ENCODE results near the gene ETV7. TPM values are rescaled to one million over a fixed set of nuclear protein-coding genes. Genes with fewer than 3 reads are reported as not detected.

Gene ETV7
- total and polyA plus RNA-seq, 4 donors, result 0.17 to 0.84 (median 0.36) TPM

DNA sequence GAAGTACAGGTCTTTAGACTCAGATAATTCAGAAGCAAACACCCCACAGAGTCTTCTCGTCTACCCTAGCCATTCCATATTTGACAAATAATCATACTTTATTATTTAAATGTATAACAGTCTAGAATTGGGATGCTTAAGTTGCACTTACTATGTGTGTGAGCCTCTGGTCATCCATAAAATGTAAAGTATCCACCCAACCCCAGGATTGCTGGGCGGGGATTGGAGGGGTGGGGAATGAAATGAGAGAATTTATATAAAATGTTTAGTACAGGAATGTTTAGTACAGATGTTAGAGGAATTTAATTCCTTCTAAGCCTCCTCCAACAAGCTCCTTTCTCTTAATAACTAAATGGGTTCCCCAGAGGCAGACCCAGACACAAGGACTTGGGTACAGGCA is 67.6 kb downstream of the ETV7 start:
- H3K36me3 ChIP-seq (ENCODE audit: control insufficient read depth in 4 of 4, insufficient read depth in 3 of 4, low read depth in 1 of 4, low read length in 3 of 4), result no peaks in the 10 kb centered on the region
- H3K27ac ChIP-seq (ENCODE audit: low read depth in 1 of 2, low read length in 2 of 2), result no peak overlapping the region
- H3K9ac ChIP-seq (ENCODE audit: low read depth in 1 of 2, low read length in 2 of 2), result no peak overlapping the region
- no peaks in the 10 kb centered on the region for H3K9me3 ChIP-seq (ENCODE audit: control insufficient read depth in 4 of 4, low read length in 3 of 4)
- H3K27me3 ChIP-seq (ENCODE audit: control insufficient read depth in 4 of 4, insufficient read depth in 4 of 4, low read length in 3 of 4), result no peaks in the 10 kb centered on the region
- no peak overlapping the region for H3K4me3 ChIP-seq (ENCODE audit: low read depth in 1 of 3, low read length in 3 of 3)
- WGBS, result 83% methylated on average over 2 of the region's 2 CpGs
- TF ChIP-seq TAF1 (conservative IDR thresholded peaks at IDR 0.05), result no peak
- TF ChIP-seq NR2F2 (IDR thresholded peaks at IDR 0.05), result no peak
- TF ChIP-seq RXRA (IDR thresholded peaks at IDR 0.05), result no peak
- no peak for TF ChIP-seq FOXA2 (IDR thresholded peaks at IDR 0.05)
- no peak for TF ChIP-seq JUND (IDR thresholded peaks at IDR 0.05)
- TF ChIP-seq YY1 (IDR thresholded peaks at IDR 0.05), result no peak
- TF ChIP-seq GABPA (IDR thresholded peaks at IDR 0.05 in 1 of 2, conservative IDR thresholded peaks at IDR 0.05 in 1 of 2), result no peak
- TF ChIP-seq, protein P1, sequence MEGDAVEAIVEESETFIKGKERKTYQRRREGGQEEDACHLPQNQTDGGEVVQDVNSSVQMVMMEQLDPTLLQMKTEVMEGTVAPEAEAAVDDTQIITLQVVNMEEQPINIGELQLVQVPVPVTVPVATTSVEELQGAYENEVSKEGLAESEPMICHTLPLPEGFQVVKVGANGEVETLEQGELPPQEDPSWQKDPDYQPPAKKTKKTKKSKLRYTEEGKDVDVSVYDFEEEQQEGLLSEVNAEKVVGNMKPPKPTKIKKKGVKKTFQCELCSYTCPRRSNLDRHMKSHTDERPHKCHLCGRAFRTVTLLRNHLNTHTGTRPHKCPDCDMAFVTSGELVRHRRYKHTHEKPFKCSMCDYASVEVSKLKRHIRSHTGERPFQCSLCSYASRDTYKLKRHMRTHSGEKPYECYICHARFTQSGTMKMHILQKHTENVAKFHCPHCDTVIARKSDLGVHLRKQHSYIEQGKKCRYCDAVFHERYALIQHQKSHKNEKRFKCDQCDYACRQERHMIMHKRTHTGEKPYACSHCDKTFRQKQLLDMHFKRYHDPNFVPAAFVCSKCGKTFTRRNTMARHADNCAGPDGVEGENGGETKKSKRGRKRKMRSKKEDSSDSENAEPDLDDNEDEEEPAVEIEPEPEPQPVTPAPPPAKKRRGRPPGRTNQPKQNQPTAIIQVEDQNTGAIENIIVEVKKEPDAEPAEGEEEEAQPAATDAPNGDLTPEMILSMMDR (IDR thresholded peaks at IDR 0.05; ENCODE audit: low read depth, low read length, missing input control), result no peak
- TF ChIP-seq FOXA1 (IDR thresholded peaks at IDR 0.05), result no peak
- no peak for TF ChIP-seq HNF4G (IDR thresholded peaks at IDR 0.05)
- TF ChIP-seq, protein P2, sequence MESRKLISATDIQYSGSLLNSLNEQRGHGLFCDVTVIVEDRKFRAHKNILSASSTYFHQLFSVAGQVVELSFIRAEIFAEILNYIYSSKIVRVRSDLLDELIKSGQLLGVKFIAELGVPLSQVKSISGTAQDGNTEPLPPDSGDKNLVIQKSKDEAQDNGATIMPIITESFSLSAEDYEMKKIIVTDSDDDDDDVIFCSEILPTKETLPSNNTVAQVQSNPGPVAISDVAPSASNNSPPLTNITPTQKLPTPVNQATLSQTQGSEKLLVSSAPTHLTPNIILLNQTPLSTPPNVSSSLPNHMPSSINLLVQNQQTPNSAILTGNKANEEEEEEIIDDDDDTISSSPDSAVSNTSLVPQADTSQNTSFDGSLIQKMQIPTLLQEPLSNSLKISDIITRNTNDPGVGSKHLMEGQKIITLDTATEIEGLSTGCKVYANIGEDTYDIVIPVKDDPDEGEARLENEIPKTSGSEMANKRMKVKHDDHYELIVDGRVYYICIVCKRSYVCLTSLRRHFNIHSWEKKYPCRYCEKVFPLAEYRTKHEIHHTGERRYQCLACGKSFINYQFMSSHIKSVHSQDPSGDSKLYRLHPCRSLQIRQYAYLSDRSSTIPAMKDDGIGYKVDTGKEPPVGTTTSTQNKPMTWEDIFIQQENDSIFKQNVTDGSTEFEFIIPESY (IDR thresholded peaks at IDR 0.05), result no peak
- no peak for TF ChIP-seq EGR1 (IDR thresholded peaks at IDR 0.05; ENCODE audit: low read depth in 2 of 2)
- TF ChIP-seq, protein P3, sequence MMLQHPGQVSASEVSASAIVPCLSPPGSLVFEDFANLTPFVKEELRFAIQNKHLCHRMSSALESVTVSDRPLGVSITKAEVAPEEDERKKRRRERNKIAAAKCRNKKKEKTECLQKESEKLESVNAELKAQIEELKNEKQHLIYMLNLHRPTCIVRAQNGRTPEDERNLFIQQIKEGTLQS (IDR thresholded peaks at IDR 0.05), result no peak
- H3K4me1 ChIP-seq (ENCODE audit: control insufficient read depth in 4 of 4, insufficient read depth in 4 of 4, low read length in 3 of 4), result no peaks in the 10 kb centered on the region
- DNase-seq (ENCODE audit: low spot score), result no peak

DNA sequence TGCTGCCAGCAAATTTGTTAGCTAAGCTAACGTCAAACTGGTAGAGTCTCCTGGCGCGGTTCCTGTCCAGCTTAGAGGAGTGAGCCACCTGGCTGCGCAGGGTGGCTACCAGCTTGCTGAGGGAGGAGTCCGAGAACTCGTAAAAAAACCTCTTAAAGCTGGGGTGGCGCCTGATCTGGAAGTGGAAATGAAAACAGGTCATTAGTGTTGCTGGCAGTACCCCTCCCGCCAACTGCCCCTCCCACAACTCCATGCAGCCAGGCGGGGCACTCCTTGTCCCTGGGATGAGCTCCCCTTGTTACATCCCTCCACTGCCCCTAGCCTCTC is 68.1 kb downstream of the ETV7 start:
- no peaks in the 10 kb centered on the region for H3K4me1 ChIP-seq (ENCODE audit: control insufficient read depth in 4 of 4, insufficient read depth in 4 of 4, low read length in 3 of 4)
- no peak overlapping the region for H3K9ac ChIP-seq (ENCODE audit: low read depth in 1 of 2, low read length in 2 of 2)
- 85% methylated on average over 9 of the region's 9 CpGs for WGBS
- TF ChIP-seq, protein P2 (IDR thresholded peaks at IDR 0.05), result no peak
- TF ChIP-seq, protein P4, sequence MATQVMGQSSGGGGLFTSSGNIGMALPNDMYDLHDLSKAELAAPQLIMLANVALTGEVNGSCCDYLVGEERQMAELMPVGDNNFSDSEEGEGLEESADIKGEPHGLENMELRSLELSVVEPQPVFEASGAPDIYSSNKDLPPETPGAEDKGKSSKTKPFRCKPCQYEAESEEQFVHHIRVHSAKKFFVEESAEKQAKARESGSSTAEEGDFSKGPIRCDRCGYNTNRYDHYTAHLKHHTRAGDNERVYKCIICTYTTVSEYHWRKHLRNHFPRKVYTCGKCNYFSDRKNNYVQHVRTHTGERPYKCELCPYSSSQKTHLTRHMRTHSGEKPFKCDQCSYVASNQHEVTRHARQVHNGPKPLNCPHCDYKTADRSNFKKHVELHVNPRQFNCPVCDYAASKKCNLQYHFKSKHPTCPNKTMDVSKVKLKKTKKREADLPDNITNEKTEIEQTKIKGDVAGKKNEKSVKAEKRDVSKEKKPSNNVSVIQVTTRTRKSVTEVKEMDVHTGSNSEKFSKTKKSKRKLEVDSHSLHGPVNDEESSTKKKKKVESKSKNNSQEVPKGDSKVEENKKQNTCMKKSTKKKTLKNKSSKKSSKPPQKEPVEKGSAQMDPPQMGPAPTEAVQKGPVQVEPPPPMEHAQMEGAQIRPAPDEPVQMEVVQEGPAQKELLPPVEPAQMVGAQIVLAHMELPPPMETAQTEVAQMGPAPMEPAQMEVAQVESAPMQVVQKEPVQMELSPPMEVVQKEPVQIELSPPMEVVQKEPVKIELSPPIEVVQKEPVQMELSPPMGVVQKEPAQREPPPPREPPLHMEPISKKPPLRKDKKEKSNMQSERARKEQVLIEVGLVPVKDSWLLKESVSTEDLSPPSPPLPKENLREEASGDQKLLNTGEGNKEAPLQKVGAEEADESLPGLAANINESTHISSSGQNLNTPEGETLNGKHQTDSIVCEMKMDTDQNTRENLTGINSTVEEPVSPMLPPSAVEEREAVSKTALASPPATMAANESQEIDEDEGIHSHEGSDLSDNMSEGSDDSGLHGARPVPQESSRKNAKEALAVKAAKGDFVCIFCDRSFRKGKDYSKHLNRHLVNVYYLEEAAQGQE (IDR thresholded peaks at IDR 0.05), result no peak
- TF ChIP-seq NR2F2 (IDR thresholded peaks at IDR 0.05) (no peak), GABPA (IDR thresholded peaks at IDR 0.05 in 1 of 2, conservative IDR thresholded peaks at IDR 0.05 in 1 of 2) (no peak), TAF1 (conservative IDR thresholded peaks at IDR 0.05) (no peak), FOXA2 (IDR thresholded peaks at IDR 0.05) (no peak), JUND (IDR thresholded peaks at IDR 0.05) (no peak)
- no peaks in the 10 kb centered on the region for H3K9me3 ChIP-seq (ENCODE audit: control insufficient read depth in 4 of 4, low read length in 3 of 4)
- DNase-seq (ENCODE audit: low spot score), result no peak
- no peaks in the 10 kb centered on the region for H3K36me3 ChIP-seq (ENCODE audit: control insufficient read depth in 4 of 4, insufficient read depth in 3 of 4, low read depth in 1 of 4, low read length in 3 of 4)
- no peak overlapping the region for H3K4me3 ChIP-seq (ENCODE audit: low read depth in 1 of 3, low read length in 3 of 3)
- no peaks in the 10 kb centered on the region for H3K27me3 ChIP-seq (ENCODE audit: control insufficient read depth in 4 of 4, insufficient read depth in 4 of 4, low read length in 3 of 4)
- no peak overlapping the region for H3K27ac ChIP-seq (ENCODE audit: low read depth in 1 of 2, low read length in 2 of 2)

All from liver (tissue), 9 donors.